Measurements from ENCODE around the gene RHBDL2.
"Not testable (repeated sequence)": the region's sequence is repeated elsewhere in the genome, so short reads cannot be mapped to it uniquely, and the experiment has no call there.

RHBDL2 gene, protein sequence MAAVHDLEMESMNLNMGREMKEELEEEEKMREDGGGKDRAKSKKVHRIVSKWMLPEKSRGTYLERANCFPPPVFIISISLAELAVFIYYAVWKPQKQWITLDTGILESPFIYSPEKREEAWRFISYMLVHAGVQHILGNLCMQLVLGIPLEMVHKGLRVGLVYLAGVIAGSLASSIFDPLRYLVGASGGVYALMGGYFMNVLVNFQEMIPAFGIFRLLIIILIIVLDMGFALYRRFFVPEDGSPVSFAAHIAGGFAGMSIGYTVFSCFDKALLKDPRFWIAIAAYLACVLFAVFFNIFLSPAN

DNA sequence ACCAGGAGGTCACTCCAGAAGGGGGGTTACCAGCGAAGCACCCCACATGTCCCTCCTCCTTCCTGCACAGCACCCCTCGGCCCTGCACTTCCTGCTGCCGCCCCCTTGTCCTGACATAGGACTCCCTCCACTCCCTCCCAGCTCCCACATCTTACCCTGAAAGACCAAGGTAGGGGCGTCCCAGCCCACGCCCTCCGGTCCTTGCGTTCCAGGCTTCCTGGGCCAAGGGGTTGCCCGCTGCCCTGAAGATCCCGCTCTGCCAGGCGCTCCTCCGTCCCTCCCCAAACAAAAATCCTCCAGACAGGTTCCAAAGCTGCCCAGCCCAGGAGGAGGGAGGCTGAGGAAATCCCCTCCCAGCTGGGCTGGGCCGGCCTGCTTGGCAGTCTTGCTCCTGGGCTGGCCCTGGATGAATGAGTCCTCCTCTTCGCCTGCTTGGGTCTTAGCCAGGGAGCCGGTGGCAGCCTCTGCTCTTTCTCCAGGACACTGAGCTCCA lies at the start of gene RHBDL2:
TSS of gene RHBDL2 (minus strand) at position 304 of the 493 bp plus-strand sequence. CDS start 22,618 bp downstream, outside the sequence.
- no peak within 1 kb of the TSS for H3K4me3 Mint-ChIP-seq
- no peaks in the 10 kb centered on the region for H3K9me3 Mint-ChIP-seq
- TF ChIP-seq, protein P1, sequence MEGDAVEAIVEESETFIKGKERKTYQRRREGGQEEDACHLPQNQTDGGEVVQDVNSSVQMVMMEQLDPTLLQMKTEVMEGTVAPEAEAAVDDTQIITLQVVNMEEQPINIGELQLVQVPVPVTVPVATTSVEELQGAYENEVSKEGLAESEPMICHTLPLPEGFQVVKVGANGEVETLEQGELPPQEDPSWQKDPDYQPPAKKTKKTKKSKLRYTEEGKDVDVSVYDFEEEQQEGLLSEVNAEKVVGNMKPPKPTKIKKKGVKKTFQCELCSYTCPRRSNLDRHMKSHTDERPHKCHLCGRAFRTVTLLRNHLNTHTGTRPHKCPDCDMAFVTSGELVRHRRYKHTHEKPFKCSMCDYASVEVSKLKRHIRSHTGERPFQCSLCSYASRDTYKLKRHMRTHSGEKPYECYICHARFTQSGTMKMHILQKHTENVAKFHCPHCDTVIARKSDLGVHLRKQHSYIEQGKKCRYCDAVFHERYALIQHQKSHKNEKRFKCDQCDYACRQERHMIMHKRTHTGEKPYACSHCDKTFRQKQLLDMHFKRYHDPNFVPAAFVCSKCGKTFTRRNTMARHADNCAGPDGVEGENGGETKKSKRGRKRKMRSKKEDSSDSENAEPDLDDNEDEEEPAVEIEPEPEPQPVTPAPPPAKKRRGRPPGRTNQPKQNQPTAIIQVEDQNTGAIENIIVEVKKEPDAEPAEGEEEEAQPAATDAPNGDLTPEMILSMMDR (IDR thresholded peaks at IDR 0.05; ENCODE audit: unreplicated experiment in 3 of 3): no peak
- H3K27me3 Mint-ChIP-seq (ENCODE audit: low read depth): no peaks in the 10 kb centered on the region
- no peak within 1 kb of the TSS for H3K27ac Mint-ChIP-seq
- no peaks in the 10 kb centered on the region for H3K36me3 Mint-ChIP-seq (ENCODE audit: low read depth)
- H3K4me1 Mint-ChIP-seq: peaks cover 5% of the 10 kb centered on the region

DNA sequence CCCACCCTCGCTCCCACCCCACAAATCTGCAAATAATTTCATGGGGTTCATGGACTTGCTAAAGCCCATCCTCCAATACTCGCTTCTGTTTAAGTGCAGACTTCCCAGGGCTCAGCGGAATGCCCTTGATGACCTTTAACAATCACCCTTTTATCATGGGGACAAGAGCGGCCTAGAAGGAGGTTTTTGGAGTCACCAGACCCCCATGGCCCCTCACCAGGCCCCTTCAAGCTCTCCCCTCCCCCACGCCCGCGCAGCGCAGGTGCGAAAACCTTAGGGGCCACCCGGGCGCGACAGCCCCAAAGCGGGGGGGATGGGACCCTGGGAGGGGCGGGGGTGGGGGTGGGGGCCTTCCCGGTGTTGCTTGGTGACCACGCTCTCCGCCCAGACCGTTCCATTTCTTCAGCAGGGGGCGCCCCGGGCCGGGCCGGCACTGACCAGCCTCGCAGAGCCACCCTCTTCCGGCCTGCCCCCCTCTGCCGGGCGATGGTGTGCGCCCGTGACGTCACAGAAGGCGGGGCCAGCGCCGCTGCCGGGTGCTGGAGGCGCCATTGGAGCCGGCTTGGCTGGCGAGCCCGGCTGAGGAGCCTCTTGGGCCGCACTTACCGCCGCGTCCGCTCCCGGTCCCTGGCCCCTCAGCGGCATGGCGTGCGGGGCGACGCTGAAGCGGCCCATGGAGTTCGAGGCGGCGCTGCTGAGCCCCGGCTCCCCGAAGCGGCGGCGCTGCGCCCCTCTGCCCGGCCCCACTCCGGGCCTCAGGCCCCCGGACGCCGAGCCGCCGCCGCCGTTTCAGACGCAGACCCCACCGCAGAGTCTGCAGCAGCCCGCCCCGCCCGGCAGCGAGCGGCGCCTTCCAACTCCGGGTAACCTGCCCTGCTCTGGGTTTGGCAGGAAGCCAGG lies 49.4 kb upstream of the RHBDL2 start, which contains the start of gene AKIRIN1:
TSS of gene AKIRIN1 (plus strand) at position 539 of the 900 bp plus-strand sequence. CDS start at position 644, 105 bp downstream.
- H3K9me3 Mint-ChIP-seq: no peaks in the 10 kb centered on the region
- H3K27ac Mint-ChIP-seq: peak within 1 kb of the TSS; percentile 94 to 97 (median 94)
- peaks cover 17% of the 10 kb centered on the region for H3K36me3 Mint-ChIP-seq (ENCODE audit: low read depth)
- peak within 1 kb of the TSS; percentile 88 to 91 (median 89) for H3K4me3 Mint-ChIP-seq
- TF ChIP-seq, protein P1 (IDR thresholded peaks at IDR 0.05; ENCODE audit: unreplicated experiment in 3 of 3): no peak
- peaks cover 37% of the 10 kb centered on the region for H3K4me1 Mint-ChIP-seq
- no peaks in the 10 kb centered on the region for H3K27me3 Mint-ChIP-seq (ENCODE audit: low read depth)

DNA sequence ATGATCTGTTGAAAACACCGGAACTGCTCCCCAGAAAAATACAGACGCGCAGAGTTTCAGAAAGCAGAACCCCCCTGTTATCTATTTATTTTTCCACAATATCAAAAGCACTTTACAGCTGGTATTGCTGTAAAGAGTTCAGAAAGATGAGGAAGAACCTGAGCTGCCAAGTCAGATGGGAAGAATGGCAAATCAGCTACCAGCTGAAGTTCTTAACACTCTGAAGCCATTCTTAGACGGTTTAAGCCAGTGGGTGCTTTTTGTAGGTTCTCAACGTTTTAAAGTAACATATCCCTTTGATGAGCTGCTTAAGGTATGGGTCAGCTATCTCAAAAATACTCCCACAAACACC lies 48.7 kb upstream of the RHBDL2 start:
- Mint-ChIP-seq H3K27me3 (ENCODE audit: low read depth) (no peaks in the 10 kb centered on the region), H3K9me3 (no peaks in the 10 kb centered on the region), H3K4me3 (peak overlapping the region; percentile 81 to 88 (median 84)), H3K27ac (peak overlapping the region; percentile 94 to 97 (median 94)), H3K4me1 (peaks cover 35% of the 10 kb centered on the region), H3K36me3 (ENCODE audit: low read depth) (peaks cover 13% of the 10 kb centered on the region)
- TF ChIP-seq, protein P1 (IDR thresholded peaks at IDR 0.05; ENCODE audit: unreplicated experiment in 3 of 3): no peak

DNA sequence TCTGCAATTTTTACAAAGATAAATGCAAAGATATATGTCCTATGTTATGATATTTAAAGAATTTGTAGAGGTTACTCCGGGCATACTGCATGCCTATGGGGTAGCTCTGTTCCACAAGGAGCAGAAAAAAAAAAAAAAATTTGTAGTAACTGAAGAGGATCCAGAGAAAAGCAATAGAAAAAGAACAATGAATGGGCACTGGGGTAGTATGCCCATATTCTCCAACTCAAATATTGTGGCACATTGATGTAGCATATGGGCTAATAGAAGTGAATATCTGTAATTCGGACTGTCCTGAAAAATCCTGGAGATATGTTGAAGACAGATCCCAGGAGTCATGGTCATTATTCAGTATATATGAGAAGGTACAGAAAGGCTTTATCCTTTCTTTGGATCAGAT lies 48.3 kb upstream of the RHBDL2 start:
- Mint-ChIP-seq H3K9me3 (no peaks in the 10 kb centered on the region), H3K27ac (peak overlapping the region; percentile 94 to 97 (median 94)), H3K27me3 (ENCODE audit: low read depth) (no peaks in the 10 kb centered on the region), H3K4me1 (peaks cover 31% of the 10 kb centered on the region), H3K36me3 (ENCODE audit: low read depth) (peaks cover 9% of the 10 kb centered on the region), H3K4me3 (peak overlapping the region; percentile 81 to 88 (median 84))
- TF ChIP-seq, protein P1 (IDR thresholded peaks at IDR 0.05; ENCODE audit: unreplicated experiment in 3 of 3): no peak

DNA sequence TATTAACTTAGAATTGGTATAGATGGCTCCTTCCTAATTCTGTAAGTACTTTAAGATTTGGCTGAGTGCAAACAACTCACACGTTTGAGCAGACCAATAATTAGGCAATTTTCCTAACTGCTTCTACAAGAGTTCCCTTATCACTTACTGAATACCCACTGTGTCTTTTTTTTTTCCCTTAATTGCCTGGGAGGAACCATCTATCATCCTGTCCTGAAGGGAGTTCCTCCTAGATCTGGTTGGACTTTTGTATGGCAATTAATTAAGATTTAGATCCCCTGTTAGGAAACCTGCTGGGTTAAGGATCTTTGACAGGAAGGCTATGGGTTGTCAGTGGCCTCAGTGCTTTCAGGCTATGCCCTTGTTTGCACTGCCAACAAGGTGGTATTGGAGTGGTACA lies 37.8 kb upstream of the RHBDL2 start:
- not testable (repeated sequence) for H3K36me3 Mint-ChIP-seq (ENCODE audit: low read depth); H3K4me3 Mint-ChIP-seq; H3K27ac Mint-ChIP-seq; H3K4me1 Mint-ChIP-seq; H3K27me3 Mint-ChIP-seq (ENCODE audit: low read depth)
- peaks cover 16% of the 10 kb centered on the region for H3K9me3 Mint-ChIP-seq

DNA sequence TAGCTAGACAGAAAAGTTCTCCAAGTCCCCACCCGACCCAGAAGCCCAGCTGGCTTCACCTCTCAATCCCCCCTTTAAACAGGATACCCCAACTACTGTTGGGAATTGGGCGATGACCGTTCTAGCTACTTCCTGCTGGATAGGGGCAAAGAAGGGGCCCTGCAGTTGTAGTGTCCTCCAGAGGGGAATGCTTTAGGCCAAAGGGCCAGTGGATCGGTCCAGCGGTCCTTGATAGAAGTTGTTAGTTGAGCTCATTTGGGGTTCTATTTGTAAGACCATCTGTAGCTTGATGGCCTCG lies 36.6 kb upstream of the RHBDL2 start:
- H3K9me3 Mint-ChIP-seq: peaks cover 16% of the 10 kb centered on the region
- not testable (repeated sequence) for H3K4me1 Mint-ChIP-seq; H3K27me3 Mint-ChIP-seq (ENCODE audit: low read depth); H3K4me3 Mint-ChIP-seq; H3K27ac Mint-ChIP-seq; H3K36me3 Mint-ChIP-seq (ENCODE audit: low read depth)

DNA sequence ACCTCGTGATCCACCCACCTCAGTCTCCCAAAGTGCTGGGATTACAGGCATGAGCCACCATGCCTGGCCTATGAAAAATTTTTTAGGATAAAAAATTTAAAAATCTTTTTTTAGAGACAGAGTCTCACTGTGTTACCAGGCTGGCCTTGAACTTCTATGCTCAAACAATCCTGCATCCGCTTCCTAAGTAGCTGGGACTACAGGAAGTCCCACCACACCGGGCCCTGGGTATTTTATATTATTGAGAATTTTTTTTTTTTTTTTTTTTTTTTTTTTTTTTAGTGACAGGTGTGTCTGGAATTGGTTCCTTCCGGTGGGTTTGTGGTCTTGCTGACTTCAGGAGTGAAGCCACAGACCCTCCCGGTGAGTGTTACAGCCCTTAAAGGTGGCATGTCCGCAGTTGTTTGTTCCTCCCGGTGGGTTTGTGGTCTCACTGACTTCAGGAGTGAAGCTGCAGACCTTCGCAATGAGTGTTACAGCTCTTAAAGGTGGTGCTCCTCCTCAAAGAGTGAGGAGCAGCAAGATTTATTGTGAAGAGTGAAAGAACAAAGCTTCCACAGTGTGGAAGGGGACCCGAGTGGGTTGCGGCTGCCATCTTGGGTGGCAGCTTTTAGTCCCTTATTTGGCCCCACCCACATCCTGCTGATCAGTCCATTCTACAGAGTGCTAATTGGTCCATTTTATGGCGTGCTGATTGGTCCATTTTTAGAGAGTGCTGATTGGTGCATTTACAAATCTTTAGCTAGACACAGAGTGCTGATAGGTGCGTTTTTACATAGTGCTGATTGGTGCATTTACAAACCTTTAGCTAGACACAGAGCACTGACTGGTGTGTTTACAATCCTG lies 36.0 kb upstream of the RHBDL2 start:
- not testable (repeated sequence) for H3K4me3 Mint-ChIP-seq; H3K36me3 Mint-ChIP-seq (ENCODE audit: low read depth); H3K27ac Mint-ChIP-seq; H3K27me3 Mint-ChIP-seq (ENCODE audit: low read depth); H3K4me1 Mint-ChIP-seq
- peaks cover 16% of the 10 kb centered on the region for H3K9me3 Mint-ChIP-seq
